Activated T-cell treated with anti-CD3 and anti-CD28 coated beads for 24 hours (primary cell): ENCODE results near the gene CDY2B.
"Not testable (repeated sequence)": the region's sequence is repeated elsewhere in the genome, so short reads cannot be mapped to it uniquely, and the experiment has no call there.

Source experiments
- DNase-seq: peaks from one replicate; pipeline ENCODE4 v3.0.0-alpha.2; 2020; ENCODE audit warnings: low read depth

The CDY2B gene

GRCh38 chrY:17880120-17880519 is at the start of gene CDY2B:
CDY2B (minus strand) TSS chrY:17880220; CDS start chrY:17879892, 328 bp downstream.
- DNase-seq = not testable (repeated sequence)

DNA sequence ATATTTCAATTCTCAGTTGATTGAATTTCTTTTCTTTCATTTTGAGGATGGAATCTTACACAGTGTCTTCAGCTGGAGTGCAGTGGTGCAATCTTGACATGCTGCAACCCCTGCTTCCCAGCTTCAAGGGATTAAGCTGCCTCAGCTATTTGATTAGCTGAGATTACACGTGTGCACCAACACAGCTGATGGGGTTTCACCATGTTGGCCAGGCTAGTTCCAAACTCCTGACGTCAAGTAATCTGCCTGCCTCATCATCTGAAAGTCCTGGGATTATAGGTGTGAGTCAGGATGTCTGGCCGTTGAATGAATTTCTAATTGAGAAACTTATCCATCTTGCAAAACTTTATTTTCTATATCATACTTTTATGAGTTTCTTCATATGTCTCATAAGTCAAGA is 28.0 kb upstream of the CDY2B start:
- DNase-seq = not testable (repeated sequence)

- DNase-seq = not testable (repeated sequence)
These were observed 27.3 kb upstream of the CDY2B start for GRCh38 chrY:17907351-17907750.

- DNase-seq = not testable (repeated sequence)
These were observed 1.7 kb upstream of the CDY2B start for GRCh38 chrY:17881697-17882096.

GRCh38 chrY:17876767-17877166 is 3.3 kb downstream of the CDY2B start:
- not testable (repeated sequence) for DNase-seq

DNA sequence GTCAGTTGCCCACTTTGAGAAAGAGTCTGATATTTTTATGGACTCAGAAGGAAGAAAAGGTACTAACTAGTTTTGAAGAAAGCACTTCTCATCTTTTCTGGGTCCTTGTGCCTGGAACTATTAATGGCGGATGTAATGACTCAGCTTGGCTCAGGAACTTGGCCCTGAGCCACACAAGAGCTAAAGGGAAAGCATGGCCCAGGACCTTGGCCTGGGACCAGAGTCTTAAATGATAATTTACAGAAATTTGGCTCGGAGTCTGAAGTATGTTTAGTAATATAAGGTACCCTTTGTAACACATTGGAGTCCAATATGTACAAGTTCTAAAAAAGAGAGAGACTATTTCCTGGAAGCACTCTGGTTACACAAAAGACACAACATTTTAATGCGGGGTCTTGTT is 4.6 kb downstream of the CDY2B start:
- DNase-seq = not testable (repeated sequence)

GRCh38 chrY:17871194-17871903 is 8.7 kb downstream of the CDY2B start:
- DNase-seq = not testable (repeated sequence)

DNA sequence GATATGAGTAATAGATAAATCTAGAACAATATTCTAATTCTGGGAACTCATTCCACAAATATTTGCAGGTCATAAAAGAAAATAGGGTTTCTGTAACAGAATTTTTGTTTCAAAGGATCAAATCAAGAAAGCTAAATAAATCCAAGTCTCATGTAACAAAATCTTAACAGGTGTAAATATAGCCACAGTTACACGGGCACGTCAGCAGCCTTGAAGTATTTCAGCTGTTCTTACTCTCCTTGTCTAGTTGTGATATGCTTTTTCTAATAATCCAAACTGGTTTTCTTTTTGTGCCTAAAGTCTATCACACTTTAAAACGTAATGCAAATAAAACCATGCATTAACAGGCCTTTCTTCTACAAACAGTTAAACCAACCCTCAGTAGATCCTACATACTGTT is 9.3 kb downstream of the CDY2B start:
- not testable (repeated sequence) for DNase-seq

GRCh38 chrY:17867850-17868249 is 12.2 kb downstream of the CDY2B start:
- DNase-seq = not testable (repeated sequence)

- DNase-seq = not testable (repeated sequence)
These were observed 19.4 kb downstream of the CDY2B start for GRCh38 chrY:17860634-17861033.

GRCh38 chrY:17856963-17857848 is 22.8 kb downstream of the CDY2B start:
- not testable (repeated sequence) for DNase-seq

- not testable (repeated sequence) for DNase-seq
These were observed 23.5 kb downstream of the CDY2B start for GRCh38 chrY:17856508-17856907.

DNA sequence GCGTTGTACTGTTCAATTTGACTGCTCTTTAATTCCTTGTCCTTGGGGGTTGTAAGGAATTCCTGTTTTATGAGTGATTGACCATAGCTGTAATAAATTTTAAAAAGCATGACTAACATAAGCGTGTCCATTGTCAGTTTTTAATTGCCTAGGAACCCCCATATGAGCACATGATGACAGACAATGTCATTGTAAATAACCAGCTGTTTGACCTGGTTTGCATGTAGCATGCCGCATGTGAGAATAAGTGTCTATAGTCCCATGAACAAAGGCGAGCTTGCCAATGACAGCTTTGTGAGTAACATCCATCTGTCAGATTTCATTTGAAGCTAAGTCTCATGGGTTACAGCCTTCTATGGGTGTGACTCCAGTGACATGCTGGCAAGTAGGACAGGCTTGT is 30.9 kb downstream of the CDY2B start:
- DNase-seq = not testable (repeated sequence)

GRCh38 chrY:17832149-17832548 is 47.9 kb downstream of the CDY2B start:
- DNase-seq = not testable (repeated sequence)
